Measurements from ENCODE around the gene ANKRD40CL. TPM values are rescaled to one million over a fixed set of nuclear protein-coding genes. Genes with fewer than 3 reads are reported as not detected.

The ANKRD40CL gene
- total RNA-seq, 1 donor from 2014 or later: not detected

DNA sequence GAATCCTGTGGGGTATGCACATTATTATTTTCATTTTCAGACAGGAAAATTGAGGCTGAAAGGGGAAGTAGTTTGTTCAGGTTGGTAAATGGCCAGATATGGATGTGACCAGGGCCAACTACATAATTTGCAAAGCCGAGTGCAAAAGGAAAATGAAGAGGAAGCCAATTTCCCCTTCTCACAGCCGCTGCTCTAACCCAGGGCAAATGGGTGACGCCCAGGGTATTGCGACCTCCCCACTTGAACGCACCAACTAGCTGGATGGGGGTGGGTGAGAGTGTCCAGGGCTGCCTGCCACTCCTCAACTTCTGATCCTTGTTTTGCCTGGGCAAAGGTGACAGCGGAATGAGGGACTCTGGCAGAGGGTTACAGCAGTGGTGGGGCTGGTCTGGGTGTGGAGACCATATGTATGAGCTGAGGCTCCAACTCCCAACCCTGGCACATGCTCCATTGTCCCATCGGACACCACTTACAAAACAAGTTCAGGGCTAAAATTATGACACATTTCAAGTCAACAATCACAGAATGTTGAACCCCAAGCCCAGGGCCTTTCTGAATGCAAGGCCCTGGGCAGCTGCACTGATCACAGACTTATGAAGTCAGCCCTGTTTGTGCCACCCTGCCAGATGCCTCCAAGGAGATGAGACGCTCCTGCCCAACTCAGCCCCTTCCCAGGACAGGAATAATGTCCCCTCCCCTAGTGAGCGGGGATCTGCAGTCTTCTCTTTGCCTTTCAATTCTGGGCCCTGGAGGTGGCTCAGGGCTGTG, 1.7 kb downstream of the ANKRD40CL start:
- Histone ChIP-seq H3K36me3 (ENCODE audit: control insufficient read depth in 3 of 3, insufficient read depth in 3 of 3, low read length in 3 of 3) (no peaks in the 10 kb centered on the region), H3K27ac (ENCODE audit: low read depth, low read length) (no peak overlapping the region), H3K27me3 (ENCODE audit: control insufficient read depth in 3 of 3, insufficient read depth in 3 of 3, low read length in 3 of 3) (no peaks in the 10 kb centered on the region), H3K4me1 (ENCODE audit: control insufficient read depth in 3 of 3, insufficient read depth in 3 of 3, low read length in 3 of 3) (peaks cover 4 to 12% (median 11%) of the 10 kb centered on the region in 3 donors), H3K9me3 (ENCODE audit: control insufficient read depth in 3 of 3, low read length in 3 of 3) (no peaks in the 10 kb centered on the region), H3K9ac (ENCODE audit: low read depth in 1 of 3, low read length in 3 of 3) (no peak overlapping the region), H3K4me3 (ENCODE audit: low read length in 3 of 3) (no peak overlapping the region)

DNA sequence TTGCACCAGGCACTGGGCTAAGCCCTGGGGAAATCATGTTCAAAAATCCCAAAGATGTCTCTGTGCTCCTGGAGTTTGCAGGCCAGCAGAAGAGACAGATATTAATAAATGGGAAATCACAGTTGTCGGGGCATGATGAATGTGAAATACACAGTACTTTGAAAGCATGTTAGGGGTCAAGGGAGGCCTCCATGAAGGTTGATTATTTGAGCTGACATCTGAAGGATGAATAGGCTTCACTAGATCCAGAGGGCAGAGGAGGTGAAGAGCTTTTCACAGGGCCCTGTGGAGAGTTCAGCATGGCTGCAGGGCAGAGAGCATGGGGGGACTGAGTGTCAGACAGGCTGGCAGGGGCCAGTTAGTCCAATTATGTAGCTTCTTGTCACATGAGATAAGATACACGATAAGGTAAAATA, 2.6 kb downstream of the ANKRD40CL start:
- Histone ChIP-seq H3K4me3 (ENCODE audit: low read length in 3 of 3) (no peak overlapping the region), H3K9me3 (ENCODE audit: control insufficient read depth in 3 of 3, low read length in 3 of 3) (no peaks in the 10 kb centered on the region), H3K9ac (ENCODE audit: low read depth in 1 of 3, low read length in 3 of 3) (no peak overlapping the region), H3K36me3 (ENCODE audit: control insufficient read depth in 3 of 3, insufficient read depth in 3 of 3, low read length in 3 of 3) (no peaks in the 10 kb centered on the region), H3K27me3 (ENCODE audit: control insufficient read depth in 3 of 3, insufficient read depth in 3 of 3, low read length in 3 of 3) (no peaks in the 10 kb centered on the region), H3K4me1 (ENCODE audit: control insufficient read depth in 3 of 3, insufficient read depth in 3 of 3, low read length in 3 of 3) (peaks cover 4 to 12% (median 11%) of the 10 kb centered on the region in 3 donors), H3K27ac (ENCODE audit: low read depth, low read length) (no peak overlapping the region)

DNA sequence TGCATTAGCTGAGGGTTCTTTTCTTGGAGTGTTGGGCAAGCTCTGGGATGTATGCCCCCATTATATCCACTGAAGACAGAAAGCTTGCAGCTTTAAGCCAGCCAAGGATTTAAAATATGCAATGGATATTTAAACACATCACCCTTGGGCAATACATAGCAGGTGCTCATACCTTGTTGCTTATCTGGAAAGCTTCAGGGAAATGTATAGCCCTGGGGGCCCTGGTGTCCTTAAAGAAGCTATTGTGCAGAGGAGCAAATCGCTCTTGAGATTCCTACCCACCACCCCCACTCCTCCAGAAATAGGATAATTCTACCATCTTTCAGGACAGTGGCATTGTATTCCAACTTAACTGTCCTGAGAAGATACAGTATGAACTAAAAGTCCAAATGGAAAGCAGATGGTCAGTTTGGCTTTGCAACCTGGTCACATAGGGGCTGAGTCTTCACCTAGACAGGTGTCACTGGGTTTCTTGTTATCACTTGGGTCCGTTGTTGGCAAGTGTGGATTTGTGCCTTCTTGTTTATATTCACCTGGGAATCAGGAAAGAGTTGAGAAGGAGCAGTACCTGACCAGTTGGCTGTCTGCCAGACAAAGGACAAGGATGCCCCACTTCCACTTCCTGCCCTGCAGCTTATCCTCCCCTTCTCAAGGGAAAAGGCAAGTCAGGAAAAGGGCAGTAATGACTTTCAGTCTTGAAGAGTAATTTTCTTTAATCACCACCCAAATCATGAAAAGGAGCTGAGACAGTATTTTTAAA, 3.4 kb downstream of the ANKRD40CL start:
- H3K36me3 ChIP-seq (ENCODE audit: control insufficient read depth in 3 of 3, insufficient read depth in 3 of 3, low read length in 3 of 3): no peaks in the 10 kb centered on the region
- H3K27me3 ChIP-seq (ENCODE audit: control insufficient read depth in 3 of 3, insufficient read depth in 3 of 3, low read length in 3 of 3): no peaks in the 10 kb centered on the region
- no peak overlapping the region for H3K9ac ChIP-seq (ENCODE audit: low read depth in 1 of 3, low read length in 3 of 3)
- H3K4me1 ChIP-seq (ENCODE audit: control insufficient read depth in 3 of 3, insufficient read depth in 3 of 3, low read length in 3 of 3): peaks cover 4 to 12% (median 12%) of the 10 kb centered on the region in 3 donors
- H3K27ac ChIP-seq (ENCODE audit: low read depth, low read length): no peak overlapping the region
- H3K4me3 ChIP-seq (ENCODE audit: low read length in 3 of 3): no peak overlapping the region
- no peaks in the 10 kb centered on the region for H3K9me3 ChIP-seq (ENCODE audit: control insufficient read depth in 3 of 3, low read length in 3 of 3)

DNA sequence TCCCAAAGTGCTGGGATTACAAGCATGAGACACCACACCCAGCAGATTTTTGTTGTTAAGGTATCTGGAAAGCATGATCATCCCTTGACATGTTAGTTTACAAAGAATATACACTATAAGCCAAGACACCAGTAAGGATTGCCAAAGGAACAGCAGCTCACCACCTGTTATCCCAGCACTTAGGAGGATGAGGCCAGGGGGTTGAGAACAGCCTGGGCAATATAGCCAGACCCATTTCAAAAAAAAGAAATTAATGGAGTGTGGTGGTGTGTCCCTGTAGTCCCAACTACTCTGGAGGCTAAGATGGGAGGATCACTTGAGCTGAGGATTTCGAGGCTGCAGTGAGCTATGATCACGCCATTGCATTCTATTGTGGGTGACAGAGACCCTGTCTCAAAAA, 5.1 kb downstream of the ANKRD40CL start:
- H3K4me1 ChIP-seq (ENCODE audit: control insufficient read depth in 3 of 3, insufficient read depth in 3 of 3, low read length in 3 of 3): peaks cover 4 to 16% (median 12%) of the 10 kb centered on the region in 3 donors
- H3K27ac ChIP-seq (ENCODE audit: low read depth, low read length): no peak overlapping the region
- H3K36me3 ChIP-seq (ENCODE audit: control insufficient read depth in 3 of 3, insufficient read depth in 3 of 3, low read length in 3 of 3): no peaks in the 10 kb centered on the region
- H3K4me3 ChIP-seq (ENCODE audit: low read length in 3 of 3): no peak overlapping the region
- H3K9ac ChIP-seq (ENCODE audit: low read depth in 1 of 3, low read length in 3 of 3): no peak overlapping the region
- H3K9me3 ChIP-seq (ENCODE audit: control insufficient read depth in 3 of 3, low read length in 3 of 3): no peaks in the 10 kb centered on the region
- H3K27me3 ChIP-seq (ENCODE audit: control insufficient read depth in 3 of 3, insufficient read depth in 3 of 3, low read length in 3 of 3): no peaks in the 10 kb centered on the region

DNA sequence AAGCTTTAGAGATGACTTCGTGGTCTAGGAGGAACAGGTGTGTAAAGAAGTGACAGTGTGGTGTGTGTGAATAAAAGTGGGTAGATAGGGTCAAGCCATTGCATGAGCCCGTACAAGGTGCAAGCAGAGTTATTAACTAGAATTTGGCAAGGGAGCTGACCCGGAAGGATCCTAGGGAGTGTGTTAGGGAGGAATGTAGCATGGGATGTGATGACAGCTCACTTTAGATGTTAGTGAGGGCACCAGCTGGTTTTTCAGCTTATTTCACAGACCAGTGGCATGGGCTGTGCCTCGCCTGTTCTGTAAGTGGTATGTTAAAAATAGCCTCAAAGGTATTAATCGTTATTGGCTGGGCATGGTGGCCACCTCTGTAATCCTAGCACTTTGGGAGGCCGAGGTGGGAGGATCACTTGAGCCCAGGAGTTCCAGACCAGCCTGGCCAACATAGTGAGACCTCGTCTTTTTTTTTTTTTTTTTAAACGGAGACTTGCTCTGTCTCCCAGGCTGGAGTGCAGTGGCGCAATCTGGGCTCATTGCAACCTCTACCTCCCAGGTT, 8.3 kb downstream of the ANKRD40CL start:
- Histone ChIP-seq H3K36me3 (ENCODE audit: control insufficient read depth in 3 of 3, insufficient read depth in 3 of 3, low read length in 3 of 3) (peaks cover 0 to 12% (median 3%) of the 10 kb centered on the region in 3 donors), H3K27me3 (ENCODE audit: control insufficient read depth in 3 of 3, insufficient read depth in 3 of 3, low read length in 3 of 3) (no peaks in the 10 kb centered on the region), H3K4me3 (ENCODE audit: low read length in 3 of 3) (no peak overlapping the region), H3K9me3 (ENCODE audit: control insufficient read depth in 3 of 3, low read length in 3 of 3) (no peaks in the 10 kb centered on the region), H3K27ac (ENCODE audit: low read depth, low read length) (no peak overlapping the region), H3K4me1 (ENCODE audit: control insufficient read depth in 3 of 3, insufficient read depth in 3 of 3, low read length in 3 of 3) (peaks cover 4 to 8% (median 7%) of the 10 kb centered on the region in 3 donors), H3K9ac (ENCODE audit: low read depth in 1 of 3, low read length in 3 of 3) (no peak overlapping the region)

DNA sequence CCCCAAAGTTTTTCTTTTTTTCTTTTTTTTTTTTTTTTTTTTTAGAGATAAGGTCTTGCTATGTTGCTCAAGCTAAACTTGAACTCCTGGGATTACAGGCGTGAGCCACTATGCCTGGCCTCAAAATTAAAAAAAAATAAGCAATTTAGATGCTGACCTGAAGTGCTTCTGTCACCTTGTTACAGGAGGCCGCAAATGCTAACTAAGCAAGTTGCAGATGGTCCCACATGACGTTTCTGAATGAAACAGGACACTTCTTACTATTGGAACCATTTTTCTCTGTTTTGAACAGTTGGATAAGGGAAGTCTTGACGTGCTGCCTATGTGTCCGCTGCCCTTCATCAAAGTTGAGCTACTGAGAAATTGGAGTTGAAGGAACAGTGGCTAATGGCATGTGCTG, 8.8 kb downstream of the ANKRD40CL start:
- Histone ChIP-seq H3K9ac (ENCODE audit: low read depth in 1 of 3, low read length in 3 of 3) (no peak overlapping the region), H3K27ac (ENCODE audit: low read depth, low read length) (no peak overlapping the region), H3K4me3 (ENCODE audit: low read length in 3 of 3) (no peak overlapping the region), H3K4me1 (ENCODE audit: control insufficient read depth in 3 of 3, insufficient read depth in 3 of 3, low read length in 3 of 3) (peaks cover 4 to 5% (median 4%) of the 10 kb centered on the region in 3 donors), H3K27me3 (ENCODE audit: control insufficient read depth in 3 of 3, insufficient read depth in 3 of 3, low read length in 3 of 3) (no peaks in the 10 kb centered on the region), H3K9me3 (ENCODE audit: control insufficient read depth in 3 of 3, low read length in 3 of 3) (no peaks in the 10 kb centered on the region), H3K36me3 (ENCODE audit: control insufficient read depth in 3 of 3, insufficient read depth in 3 of 3, low read length in 3 of 3) (peaks cover 0 to 16% (median 7%) of the 10 kb centered on the region in 3 donors)

DNA sequence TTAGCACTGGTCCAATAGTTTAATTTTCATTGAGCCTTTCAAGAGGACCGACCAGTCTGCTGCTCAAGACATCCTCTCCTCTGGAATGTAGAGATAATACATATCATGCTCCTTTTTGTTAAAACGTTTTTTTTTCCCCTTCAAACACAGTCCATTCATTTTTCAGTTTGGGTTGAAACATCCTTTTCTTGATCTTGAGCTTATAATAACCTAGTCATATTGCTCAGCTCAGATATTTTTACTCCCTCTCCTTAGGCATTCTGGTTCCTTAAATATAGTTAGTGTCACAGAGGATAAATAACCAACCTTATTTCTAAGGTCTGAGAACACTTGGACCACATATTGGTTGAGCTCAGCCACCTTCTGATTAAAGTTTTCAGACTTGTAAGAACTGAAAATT, 12.8 kb downstream of the ANKRD40CL start:
- no peaks in the 10 kb centered on the region for H3K9me3 ChIP-seq (ENCODE audit: control insufficient read depth in 3 of 3, low read length in 3 of 3)
- no peak overlapping the region for H3K4me3 ChIP-seq (ENCODE audit: low read length in 3 of 3)
- no peak overlapping the region for H3K27ac ChIP-seq (ENCODE audit: low read depth, low read length)
- peaks cover 0 to 5% (median 4%) of the 10 kb centered on the region in 3 donors for H3K4me1 ChIP-seq (ENCODE audit: control insufficient read depth in 3 of 3, insufficient read depth in 3 of 3, low read length in 3 of 3)
- peaks cover 18 to 46% (median 33%) of the 10 kb centered on the region in 3 donors for H3K36me3 ChIP-seq (ENCODE audit: control insufficient read depth in 3 of 3, insufficient read depth in 3 of 3, low read length in 3 of 3)
- H3K9ac ChIP-seq (ENCODE audit: low read depth in 1 of 3, low read length in 3 of 3): no peak overlapping the region
- no peaks in the 10 kb centered on the region for H3K27me3 ChIP-seq (ENCODE audit: control insufficient read depth in 3 of 3, insufficient read depth in 3 of 3, low read length in 3 of 3)

DNA sequence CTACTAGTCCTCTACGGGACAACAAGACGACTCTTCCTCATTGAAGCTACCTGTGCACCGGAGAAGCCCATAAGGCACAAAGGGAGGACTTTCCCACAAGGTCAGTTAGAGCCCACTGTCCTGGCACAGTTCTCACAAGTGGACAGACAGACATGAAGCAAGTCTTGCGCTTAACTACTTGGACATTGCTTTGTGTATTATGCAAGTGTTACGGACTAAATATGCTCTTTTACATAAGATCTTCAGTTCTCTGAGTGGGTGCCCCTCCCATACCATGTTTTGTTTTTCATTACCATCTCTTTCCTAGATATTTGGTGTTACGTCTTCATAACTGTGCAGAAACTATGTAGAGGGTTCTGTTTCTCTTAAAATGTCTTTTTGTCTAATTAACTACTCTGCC, 18.1 kb downstream of the ANKRD40CL start:
- Histone ChIP-seq H3K36me3 (ENCODE audit: control insufficient read depth in 3 of 3, insufficient read depth in 3 of 3, low read length in 3 of 3) (peaks cover 48 to 86% (median 80%) of the 10 kb centered on the region in 3 donors), H3K9ac (ENCODE audit: low read depth in 1 of 3, low read length in 3 of 3) (no peak overlapping the region), H3K27ac (ENCODE audit: low read depth, low read length) (no peak overlapping the region), H3K4me1 (ENCODE audit: control insufficient read depth in 3 of 3, insufficient read depth in 3 of 3, low read length in 3 of 3) (no peaks in the 10 kb centered on the region), H3K27me3 (ENCODE audit: control insufficient read depth in 3 of 3, insufficient read depth in 3 of 3, low read length in 3 of 3) (no peaks in the 10 kb centered on the region), H3K4me3 (ENCODE audit: low read length in 3 of 3) (no peak overlapping the region), H3K9me3 (ENCODE audit: control insufficient read depth in 3 of 3, low read length in 3 of 3) (no peaks in the 10 kb centered on the region)

DNA sequence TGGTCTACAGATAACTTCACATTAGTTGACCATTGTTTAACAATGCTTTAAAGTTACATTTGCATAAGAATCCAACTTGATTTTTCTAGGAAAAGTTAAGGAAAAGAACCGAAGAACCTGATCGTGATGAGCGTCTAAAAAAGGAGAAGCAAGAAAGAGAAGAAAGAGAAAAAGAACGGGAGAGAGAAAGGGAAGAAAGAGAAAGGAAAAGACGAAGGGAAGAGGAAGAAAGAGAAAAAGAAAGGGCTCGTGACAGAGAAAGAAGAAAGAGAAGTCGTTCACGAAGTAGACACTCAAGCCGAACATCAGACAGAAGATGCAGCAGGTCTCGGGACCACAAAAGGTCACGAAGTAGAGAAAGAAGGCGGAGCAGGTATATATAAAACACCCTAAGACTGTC, 21.7 kb downstream of the ANKRD40CL start:
- Histone ChIP-seq H3K27ac (ENCODE audit: low read depth, low read length) (no peak overlapping the region), H3K36me3 (ENCODE audit: control insufficient read depth in 3 of 3, insufficient read depth in 3 of 3, low read length in 3 of 3) (peaks cover 53 to 90% (median 89%) of the 10 kb centered on the region in 3 donors), H3K4me1 (ENCODE audit: control insufficient read depth in 3 of 3, insufficient read depth in 3 of 3, low read length in 3 of 3) (peaks cover 0 to 8% (median 4%) of the 10 kb centered on the region in 3 donors), H3K4me3 (ENCODE audit: low read length in 3 of 3) (no peak overlapping the region), H3K27me3 (ENCODE audit: control insufficient read depth in 3 of 3, insufficient read depth in 3 of 3, low read length in 3 of 3) (no peaks in the 10 kb centered on the region), H3K9me3 (ENCODE audit: control insufficient read depth in 3 of 3, low read length in 3 of 3) (no peaks in the 10 kb centered on the region), H3K9ac (ENCODE audit: low read depth in 1 of 3, low read length in 3 of 3) (no peak overlapping the region)

DNA sequence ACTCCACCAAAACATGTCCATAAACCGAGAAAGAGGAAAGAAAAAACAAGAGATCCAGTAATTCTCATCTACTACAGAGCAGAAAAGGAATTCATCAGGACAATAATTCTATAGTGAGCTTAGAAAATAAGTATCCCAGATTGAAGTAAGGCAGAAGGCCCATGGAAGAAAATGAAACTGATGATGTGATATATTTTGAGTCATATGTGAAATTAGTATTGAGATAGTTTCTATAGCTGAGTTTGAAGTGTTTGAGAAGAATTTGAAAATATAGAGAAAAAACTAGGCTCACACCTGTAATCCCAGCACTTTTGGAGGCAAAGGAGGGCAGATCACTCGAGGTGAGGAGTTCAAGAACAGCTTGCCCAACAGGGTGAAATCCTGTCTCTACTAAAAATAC, 28.2 kb downstream of the ANKRD40CL start:
- H3K27me3 ChIP-seq (ENCODE audit: control insufficient read depth in 3 of 3, insufficient read depth in 3 of 3, low read length in 3 of 3): no peaks in the 10 kb centered on the region
- H3K4me1 ChIP-seq (ENCODE audit: control insufficient read depth in 3 of 3, insufficient read depth in 3 of 3, low read length in 3 of 3): peaks cover 6 to 13% (median 8%) of the 10 kb centered on the region in 3 donors
- H3K27ac ChIP-seq (ENCODE audit: low read depth, low read length): no peak overlapping the region
- H3K9ac ChIP-seq (ENCODE audit: low read depth in 1 of 3, low read length in 3 of 3): no peak overlapping the region
- H3K4me3 ChIP-seq (ENCODE audit: low read length in 3 of 3): no peak overlapping the region
- H3K9me3 ChIP-seq (ENCODE audit: control insufficient read depth in 3 of 3, low read length in 3 of 3): no peaks in the 10 kb centered on the region
- peaks cover 25 to 58% (median 42%) of the 10 kb centered on the region in 3 donors for H3K36me3 ChIP-seq (ENCODE audit: control insufficient read depth in 3 of 3, insufficient read depth in 3 of 3, low read length in 3 of 3)

Measured in skeletal muscle tissue (tissue), 4 donors.